Neural cell (in vitro differentiated cells): ENCODE measurements around the gene TGM4.

Experiments
- EP300 ChIP-seq: fragments of 450-650 bp; conservative IDR thresholded peaks from 2 replicates; pipeline ENCODE4 v1.6.1; 2014; ENCODE audit warnings: antibody characterized with exemption, mild to moderate bottlenecking, moderate library complexity; ENCODE audit not compliant: poor library complexity, severe bottlenecking
- EZH2 ChIP-seq: fragments of 200-600, 300-800 bp; shearing (Covaris generic), sonication (generic); IDR thresholded peaks from 2 replicates; pipeline ENCODE4 v1.6.1; 2014; ENCODE audit warnings: antibody characterized with exemption, low read length, borderline replicate concordance, mild to moderate bottlenecking; ENCODE audit not compliant: insufficient read depth, poor library complexity, severe bottlenecking
- MXI1 ChIP-seq: fragments of 450-650 bp; conservative IDR thresholded peaks from 2 replicates; pipeline ENCODE4 v1.6.1; 2014; ENCODE audit warnings: antibody characterized with exemption, mild to moderate bottlenecking; ENCODE audit not compliant: poor library complexity, severe bottlenecking
- POLR2AphosphoS5 ChIP-seq: IDR thresholded peaks from 2 replicates; pipeline ENCODE4 v1.6.1; 2012
- RAD21 ChIP-seq: fragments of 450-650 bp; conservative IDR thresholded peaks from 2 replicates; pipeline ENCODE4 v1.6.1; 2014; ENCODE audit warnings: antibody characterized with exemption, mild to moderate bottlenecking, moderate library complexity
- SMC3 ChIP-seq: fragments of 450-650 bp; conservative IDR thresholded peaks from 2 replicates; pipeline ENCODE4 v1.6.1; 2014; ENCODE audit warnings: antibody characterized with exemption, mild to moderate bottlenecking, moderate library complexity; ENCODE audit not compliant: poor library complexity
- TAF1 ChIP-seq: IDR thresholded peaks from 2 replicates; pipeline ENCODE4 v1.6.1; 2012; ENCODE audit warnings: low read depth
- TF ChIP-seq, protein P1 (sequence below): IDR thresholded peaks from 2 replicates; pipeline ENCODE4 v1.6.1; 2012; ENCODE audit warnings: borderline replicate concordance
- TF ChIP-seq, protein P2 (sequence below): fragments of 450-650 bp; IDR thresholded peaks from 2 replicates; pipeline ENCODE4 v1.5.1; 2014; ENCODE audit warnings: antibody characterized with exemption, mild to moderate bottlenecking, moderate library complexity; ENCODE audit not compliant: poor library complexity, severe bottlenecking

DNA sequence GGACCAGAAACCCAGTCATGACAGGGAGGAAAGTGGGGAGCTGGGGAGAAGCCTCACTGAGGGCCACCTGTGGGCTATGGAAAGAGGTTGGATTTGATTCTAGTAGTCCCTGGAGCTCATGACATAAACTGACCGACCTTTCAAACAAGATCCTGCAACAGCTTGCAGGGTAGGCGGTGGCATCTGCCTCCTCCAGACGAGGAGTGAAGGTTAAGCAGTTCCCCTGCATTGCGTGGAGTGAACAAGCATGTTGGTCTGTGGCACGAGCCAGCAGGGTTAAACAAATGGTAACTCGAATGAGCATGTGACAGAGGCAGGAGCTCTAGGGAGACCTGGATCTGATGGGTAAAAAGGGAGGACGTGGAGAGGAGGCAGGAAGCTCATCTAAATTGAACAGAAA lies 12.7 kb downstream of the TGM4 start:
- TF ChIP-seq, protein P1, sequence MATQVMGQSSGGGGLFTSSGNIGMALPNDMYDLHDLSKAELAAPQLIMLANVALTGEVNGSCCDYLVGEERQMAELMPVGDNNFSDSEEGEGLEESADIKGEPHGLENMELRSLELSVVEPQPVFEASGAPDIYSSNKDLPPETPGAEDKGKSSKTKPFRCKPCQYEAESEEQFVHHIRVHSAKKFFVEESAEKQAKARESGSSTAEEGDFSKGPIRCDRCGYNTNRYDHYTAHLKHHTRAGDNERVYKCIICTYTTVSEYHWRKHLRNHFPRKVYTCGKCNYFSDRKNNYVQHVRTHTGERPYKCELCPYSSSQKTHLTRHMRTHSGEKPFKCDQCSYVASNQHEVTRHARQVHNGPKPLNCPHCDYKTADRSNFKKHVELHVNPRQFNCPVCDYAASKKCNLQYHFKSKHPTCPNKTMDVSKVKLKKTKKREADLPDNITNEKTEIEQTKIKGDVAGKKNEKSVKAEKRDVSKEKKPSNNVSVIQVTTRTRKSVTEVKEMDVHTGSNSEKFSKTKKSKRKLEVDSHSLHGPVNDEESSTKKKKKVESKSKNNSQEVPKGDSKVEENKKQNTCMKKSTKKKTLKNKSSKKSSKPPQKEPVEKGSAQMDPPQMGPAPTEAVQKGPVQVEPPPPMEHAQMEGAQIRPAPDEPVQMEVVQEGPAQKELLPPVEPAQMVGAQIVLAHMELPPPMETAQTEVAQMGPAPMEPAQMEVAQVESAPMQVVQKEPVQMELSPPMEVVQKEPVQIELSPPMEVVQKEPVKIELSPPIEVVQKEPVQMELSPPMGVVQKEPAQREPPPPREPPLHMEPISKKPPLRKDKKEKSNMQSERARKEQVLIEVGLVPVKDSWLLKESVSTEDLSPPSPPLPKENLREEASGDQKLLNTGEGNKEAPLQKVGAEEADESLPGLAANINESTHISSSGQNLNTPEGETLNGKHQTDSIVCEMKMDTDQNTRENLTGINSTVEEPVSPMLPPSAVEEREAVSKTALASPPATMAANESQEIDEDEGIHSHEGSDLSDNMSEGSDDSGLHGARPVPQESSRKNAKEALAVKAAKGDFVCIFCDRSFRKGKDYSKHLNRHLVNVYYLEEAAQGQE: no peak
- TF ChIP-seq, protein P2, sequence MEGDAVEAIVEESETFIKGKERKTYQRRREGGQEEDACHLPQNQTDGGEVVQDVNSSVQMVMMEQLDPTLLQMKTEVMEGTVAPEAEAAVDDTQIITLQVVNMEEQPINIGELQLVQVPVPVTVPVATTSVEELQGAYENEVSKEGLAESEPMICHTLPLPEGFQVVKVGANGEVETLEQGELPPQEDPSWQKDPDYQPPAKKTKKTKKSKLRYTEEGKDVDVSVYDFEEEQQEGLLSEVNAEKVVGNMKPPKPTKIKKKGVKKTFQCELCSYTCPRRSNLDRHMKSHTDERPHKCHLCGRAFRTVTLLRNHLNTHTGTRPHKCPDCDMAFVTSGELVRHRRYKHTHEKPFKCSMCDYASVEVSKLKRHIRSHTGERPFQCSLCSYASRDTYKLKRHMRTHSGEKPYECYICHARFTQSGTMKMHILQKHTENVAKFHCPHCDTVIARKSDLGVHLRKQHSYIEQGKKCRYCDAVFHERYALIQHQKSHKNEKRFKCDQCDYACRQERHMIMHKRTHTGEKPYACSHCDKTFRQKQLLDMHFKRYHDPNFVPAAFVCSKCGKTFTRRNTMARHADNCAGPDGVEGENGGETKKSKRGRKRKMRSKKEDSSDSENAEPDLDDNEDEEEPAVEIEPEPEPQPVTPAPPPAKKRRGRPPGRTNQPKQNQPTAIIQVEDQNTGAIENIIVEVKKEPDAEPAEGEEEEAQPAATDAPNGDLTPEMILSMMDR: no peak
- TF ChIP-seq POLR2AphosphoS5 (no peak), EZH2 (no peak), EP300 (no peak), TAF1 (no peak), MXI1 (no peak), RAD21 (no peak), SMC3 (no peak)
